SH-SY5Y (cell line): ENCODE data around the gene ALDOC.

Experiments used
- GATA2 ChIP-seq: IDR thresholded peaks from 2 replicates; pipeline ENCODE4 v1.6.1; 2011; ENCODE audit warnings: mild to moderate bottlenecking, low read depth, low read length
- GATA3 ChIP-seq: IDR thresholded peaks from 2 replicates; pipeline ENCODE4 v1.6.1; 2011; ENCODE audit warnings: low read depth, mild to moderate bottlenecking, low read length, moderate library complexity

GRCh38 chr17:28578246-28579195 is 1.8 kb upstream of the ALDOC start:
- TF ChIP-seq GATA2 (no peak), GATA3 (no peak)
